OCI-LY1 (cell line): ENCODE measurements around the gene MTOR.

ENCODE experiments used
- EZH2 ChIP-seq: fragments of 200-600 bp; sonication (generic), shearing (Covaris generic); IDR thresholded peaks from 2 replicates; pipeline ENCODE4 v1.8.0; 2017; ENCODE audit warnings: borderline replicate concordance, mixed run types, mild to moderate bottlenecking, antibody characterized with exemption, low read length, moderate library complexity, mixed read lengths
- TF ChIP-seq, protein P1 (sequence below): fragments of 200-600 bp; sonication (generic), shearing (Covaris generic); IDR thresholded peaks from 2 replicates; pipeline ENCODE4 v1.5.1; 2017; ENCODE audit warnings: mild to moderate bottlenecking, antibody characterized with exemption, low read length, moderate library complexity, mixed read lengths

DNA sequence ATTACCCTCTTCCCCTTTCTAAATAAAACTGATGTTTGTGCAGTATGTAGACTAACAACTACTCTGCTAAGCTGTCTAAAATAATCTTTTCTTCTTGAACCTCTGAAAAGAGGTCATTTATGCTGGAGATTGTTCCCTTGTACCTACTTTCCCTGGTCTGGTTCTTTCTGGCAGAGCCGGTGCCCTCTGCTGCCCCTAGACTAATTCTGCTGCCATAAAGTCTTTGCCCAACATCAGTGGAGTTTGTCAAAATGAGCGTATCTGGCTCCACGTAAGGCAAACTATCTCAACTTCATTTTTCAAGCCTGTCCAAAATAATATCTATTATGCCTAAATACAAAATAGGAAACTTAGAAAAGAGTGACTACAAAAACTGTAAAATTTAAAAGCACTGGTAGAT, 104.1 kb downstream of the MTOR start:
- TF ChIP-seq, protein P1, sequence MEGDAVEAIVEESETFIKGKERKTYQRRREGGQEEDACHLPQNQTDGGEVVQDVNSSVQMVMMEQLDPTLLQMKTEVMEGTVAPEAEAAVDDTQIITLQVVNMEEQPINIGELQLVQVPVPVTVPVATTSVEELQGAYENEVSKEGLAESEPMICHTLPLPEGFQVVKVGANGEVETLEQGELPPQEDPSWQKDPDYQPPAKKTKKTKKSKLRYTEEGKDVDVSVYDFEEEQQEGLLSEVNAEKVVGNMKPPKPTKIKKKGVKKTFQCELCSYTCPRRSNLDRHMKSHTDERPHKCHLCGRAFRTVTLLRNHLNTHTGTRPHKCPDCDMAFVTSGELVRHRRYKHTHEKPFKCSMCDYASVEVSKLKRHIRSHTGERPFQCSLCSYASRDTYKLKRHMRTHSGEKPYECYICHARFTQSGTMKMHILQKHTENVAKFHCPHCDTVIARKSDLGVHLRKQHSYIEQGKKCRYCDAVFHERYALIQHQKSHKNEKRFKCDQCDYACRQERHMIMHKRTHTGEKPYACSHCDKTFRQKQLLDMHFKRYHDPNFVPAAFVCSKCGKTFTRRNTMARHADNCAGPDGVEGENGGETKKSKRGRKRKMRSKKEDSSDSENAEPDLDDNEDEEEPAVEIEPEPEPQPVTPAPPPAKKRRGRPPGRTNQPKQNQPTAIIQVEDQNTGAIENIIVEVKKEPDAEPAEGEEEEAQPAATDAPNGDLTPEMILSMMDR: no peak
- TF ChIP-seq EZH2: no peak
